ENCODE data around the gene PPP6R3. TPM values are rescaled to one million over a fixed set of nuclear protein-coding genes. Genes with fewer than 3 reads are reported as not detected.

PPP6R3 gene
- total RNA-seq, 2 donors from 2014 or later, result 118 to 136 TPM

DNA sequence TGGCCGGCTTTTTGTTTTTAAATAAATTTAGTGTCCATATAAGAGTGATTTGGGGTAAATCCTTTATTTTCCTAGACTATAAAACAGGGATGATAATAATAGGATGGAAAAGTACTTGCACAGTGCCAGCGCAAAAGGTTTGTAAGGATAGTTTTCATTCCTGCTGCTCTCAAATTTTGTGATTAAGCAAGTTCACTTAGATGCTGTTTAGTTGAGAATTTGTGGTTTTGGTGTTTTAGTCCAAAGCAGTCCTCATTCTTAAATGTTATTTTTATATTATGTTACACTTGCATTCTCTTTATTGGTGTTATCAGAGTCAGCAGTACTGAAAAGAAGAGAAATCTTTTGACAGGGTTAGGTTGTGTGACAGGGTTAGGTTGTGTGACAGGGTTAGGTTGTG, 47.9 kb downstream of the PPP6R3 start:
- no peak for DNase-seq
- no peak overlapping the region for H3K27ac Mint-ChIP-seq

DNA sequence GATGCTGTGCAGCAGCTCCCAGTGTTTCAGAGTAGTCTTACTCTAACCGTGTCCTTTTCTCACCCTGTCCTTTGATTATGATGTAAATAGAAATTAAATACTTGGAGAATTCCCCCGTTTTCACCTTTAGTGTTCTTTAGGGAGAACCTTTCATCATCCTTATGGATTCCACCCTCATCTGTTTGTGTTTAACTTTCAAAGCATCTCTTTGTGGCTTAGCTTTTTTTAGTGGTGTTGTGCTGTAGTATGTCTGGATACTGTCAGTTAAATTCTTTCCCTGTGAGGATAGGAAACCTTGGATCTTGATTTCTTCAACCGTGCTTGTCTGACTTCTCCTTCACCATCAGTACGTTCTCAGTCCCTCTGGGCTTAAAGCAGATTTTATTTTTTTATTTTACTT, 48.5 kb downstream of the PPP6R3 start:
- H3K27me3 ChIP-seq (ENCODE audit: control insufficient read depth, insufficient read depth, low read length, poor library complexity, severe bottlenecking), result no peaks in the 10 kb centered on the region
- no peaks in the 10 kb centered on the region for H3K9me3 Mint-ChIP-seq
- peaks cover 22% of the 10 kb centered on the region for H3K36me3 Mint-ChIP-seq (ENCODE audit: low read depth)
- WGBS, 2 experiments (ENCODE audit: insufficient coverage in 1 of 2, insufficient read length in 1 of 2), result 71 to 100% methylated on average over 1 to 3 of the region's 4 CpGs
- no peaks in the 10 kb centered on the region for H3K9me3 ChIP-seq (ENCODE audit: control insufficient read depth, low read length)
- no peak overlapping the region for H3K4me3 Mint-ChIP-seq
- no peak overlapping the region for H3K4me3 ChIP-seq (ENCODE audit: low read length)
- H3K9ac ChIP-seq (ENCODE audit: extremely low read depth, low read length, poor library complexity, severe bottlenecking), result no peak overlapping the region
- peaks cover 29% of the 10 kb centered on the region for H3K4me1 Mint-ChIP-seq
- H3K36me3 ChIP-seq (ENCODE audit: control insufficient read depth, insufficient read depth, low read length), result peaks cover 39% of the 10 kb centered on the region
- H3K4me1 ChIP-seq (ENCODE audit: control insufficient read depth, insufficient read depth, low read length), result no peaks in the 10 kb centered on the region
- H3K27ac Mint-ChIP-seq, result no peak overlapping the region
- DNase-seq, result no peak
- no peak overlapping the region for H3K27ac ChIP-seq (ENCODE audit: low read depth, low read length)
- H3K27me3 Mint-ChIP-seq (ENCODE audit: insufficient read depth), result no peaks in the 10 kb centered on the region
- TF ChIP-seq, protein P1, sequence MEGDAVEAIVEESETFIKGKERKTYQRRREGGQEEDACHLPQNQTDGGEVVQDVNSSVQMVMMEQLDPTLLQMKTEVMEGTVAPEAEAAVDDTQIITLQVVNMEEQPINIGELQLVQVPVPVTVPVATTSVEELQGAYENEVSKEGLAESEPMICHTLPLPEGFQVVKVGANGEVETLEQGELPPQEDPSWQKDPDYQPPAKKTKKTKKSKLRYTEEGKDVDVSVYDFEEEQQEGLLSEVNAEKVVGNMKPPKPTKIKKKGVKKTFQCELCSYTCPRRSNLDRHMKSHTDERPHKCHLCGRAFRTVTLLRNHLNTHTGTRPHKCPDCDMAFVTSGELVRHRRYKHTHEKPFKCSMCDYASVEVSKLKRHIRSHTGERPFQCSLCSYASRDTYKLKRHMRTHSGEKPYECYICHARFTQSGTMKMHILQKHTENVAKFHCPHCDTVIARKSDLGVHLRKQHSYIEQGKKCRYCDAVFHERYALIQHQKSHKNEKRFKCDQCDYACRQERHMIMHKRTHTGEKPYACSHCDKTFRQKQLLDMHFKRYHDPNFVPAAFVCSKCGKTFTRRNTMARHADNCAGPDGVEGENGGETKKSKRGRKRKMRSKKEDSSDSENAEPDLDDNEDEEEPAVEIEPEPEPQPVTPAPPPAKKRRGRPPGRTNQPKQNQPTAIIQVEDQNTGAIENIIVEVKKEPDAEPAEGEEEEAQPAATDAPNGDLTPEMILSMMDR (conservative IDR thresholded peaks at IDR 0.05), result no peak

More for the DNA sequence above, 47.9 kb downstream of the PPP6R3 start:
- H3K9ac ChIP-seq (ENCODE audit: extremely low read depth, low read length, poor library complexity, severe bottlenecking), result no peak overlapping the region
- H3K4me3 ChIP-seq (ENCODE audit: low read length), result no peak overlapping the region
- no peaks in the 10 kb centered on the region for H3K4me1 ChIP-seq (ENCODE audit: control insufficient read depth, insufficient read depth, low read length)
- H3K27me3 ChIP-seq (ENCODE audit: control insufficient read depth, insufficient read depth, low read length, poor library complexity, severe bottlenecking), result no peaks in the 10 kb centered on the region
- WGBS, 2 experiments (ENCODE audit: insufficient coverage in 1 of 2, insufficient read length in 1 of 2), result 93% methylated on average over 2 of the region's 2 CpGs; no CpG with 5 or more reads in 1 of the 2 experiments
- peaks cover 33% of the 10 kb centered on the region for H3K36me3 ChIP-seq (ENCODE audit: control insufficient read depth, insufficient read depth, low read length)
- Mint-ChIP-seq H3K9me3 (no peaks in the 10 kb centered on the region), H3K4me3 (no peak overlapping the region), H3K36me3 (ENCODE audit: low read depth) (peaks cover 15% of the 10 kb centered on the region), H3K4me1 (peaks cover 31% of the 10 kb centered on the region), H3K27me3 (ENCODE audit: insufficient read depth) (no peaks in the 10 kb centered on the region)
- no peak overlapping the region for H3K27ac ChIP-seq (ENCODE audit: low read depth, low read length)
- TF ChIP-seq, protein P1 (conservative IDR thresholded peaks at IDR 0.05), result no peak
- no peaks in the 10 kb centered on the region for H3K9me3 ChIP-seq (ENCODE audit: control insufficient read depth, low read length)

DNA sequence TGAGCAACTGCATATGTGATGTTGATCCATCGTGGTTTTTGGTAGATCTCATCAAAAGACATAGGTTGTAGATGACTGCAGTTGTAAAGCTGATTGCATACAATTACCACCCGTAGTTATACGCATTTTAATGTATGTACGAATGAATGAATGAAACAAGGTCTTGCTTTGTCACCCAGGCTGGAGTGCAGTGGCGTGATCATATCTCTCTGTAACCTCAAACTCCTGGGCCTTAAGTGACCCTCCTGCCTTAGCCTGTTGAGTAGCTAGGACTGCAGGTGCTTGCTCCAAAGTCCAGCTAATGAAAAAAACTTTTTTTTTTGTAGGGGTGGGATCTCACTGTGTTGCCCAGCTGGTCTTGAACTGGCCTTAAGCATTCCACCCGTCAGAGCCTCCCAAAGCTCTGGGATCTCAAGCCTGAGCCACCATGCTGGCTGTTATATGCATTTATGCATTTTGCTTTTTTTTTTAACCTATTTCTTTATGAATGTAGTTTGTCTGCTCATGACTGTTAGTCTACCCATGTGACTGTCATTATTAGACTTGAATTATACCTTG, 53.5 kb downstream of the PPP6R3 start:
- Mint-ChIP-seq H3K4me3 (no peak overlapping the region), H3K4me1 (peaks cover 5% of the 10 kb centered on the region), H3K9me3 (peaks cover 2% of the 10 kb centered on the region), H3K27ac (no peak overlapping the region), H3K36me3 (ENCODE audit: low read depth) (peaks cover 44% of the 10 kb centered on the region), H3K27me3 (ENCODE audit: insufficient read depth) (no peaks in the 10 kb centered on the region)
- Histone ChIP-seq H3K9me3 (ENCODE audit: control insufficient read depth, low read length) (no peaks in the 10 kb centered on the region), H3K36me3 (ENCODE audit: control insufficient read depth, insufficient read depth, low read length) (peaks cover 44% of the 10 kb centered on the region), H3K4me1 (ENCODE audit: control insufficient read depth, insufficient read depth, low read length) (no peaks in the 10 kb centered on the region), H3K4me3 (ENCODE audit: low read length) (no peak overlapping the region), H3K9ac (ENCODE audit: extremely low read depth, low read length, poor library complexity, severe bottlenecking) (no peak overlapping the region), H3K27ac (ENCODE audit: low read depth, low read length) (no peak overlapping the region), H3K27me3 (ENCODE audit: control insufficient read depth, insufficient read depth, low read length, poor library complexity, severe bottlenecking) (no peaks in the 10 kb centered on the region)
- 98 to 99% methylated on average over 6 of the region's 6 CpGs for WGBS, 2 experiments (ENCODE audit: insufficient coverage in 1 of 2, insufficient read length in 1 of 2)
- DNase-seq, result no peak
- TF ChIP-seq, protein P1 (conservative IDR thresholded peaks at IDR 0.05), result no peak
